Parathyroid adenoma (tissue), 2 donors: ENCODE data around the gene MEN1.

Experiments used
- H2AFZ ChIP-seq: fragments of 300-600 bp; sonication (generic); one replicate; pipeline ENCODE4 v1.7.0; 2017; ENCODE audit warnings: antibody characterized with exemption, mild to moderate bottlenecking
- H3K27ac ChIP-seq: fragments of 300-600 bp; sonication (generic); one replicate; pipeline ENCODE4 v1.7.0; 2017
- H3K27me3 ChIP-seq: fragments of 300-600 bp; sonication (generic); one replicate; pipeline ENCODE4 v1.7.0; 2017; ENCODE audit warnings: low read length; ENCODE audit not compliant: control insufficient read depth, insufficient read depth
- H3K36me3 ChIP-seq: fragments of 300-600 bp; sonication (generic); one replicate; pipeline ENCODE4 v1.7.0; 2017; ENCODE audit warnings: low read length; ENCODE audit not compliant: control insufficient read depth, insufficient read depth
- H3K4me1 ChIP-seq: fragments of 300-600 bp; sonication (generic); one replicate; pipeline ENCODE4 v1.7.0; 2017; ENCODE audit warnings: control low read depth
- H3K4me2 ChIP-seq: fragments of 300-600 bp; sonication (generic); one replicate; pipeline ENCODE4 v1.7.0; 2017; ENCODE audit warnings: low read length
- H3K4me3 ChIP-seq: fragments of 300-600 bp; sonication (generic); one replicate; pipeline ENCODE4 v1.7.0; 2017; ENCODE audit warnings: low read depth, low read length
- H3K79me2 ChIP-seq: fragments of 300-600 bp; sonication (generic); one replicate; pipeline ENCODE4 v1.7.0; 2017; ENCODE audit warnings: control low read depth
- H3K9ac ChIP-seq: fragments of 300-600 bp; sonication (generic); one replicate; pipeline ENCODE4 v1.7.0; 2017; ENCODE audit warnings: mild to moderate bottlenecking
- H3K9me3 ChIP-seq: fragments of 300-600 bp; sonication (generic); one replicate; pipeline ENCODE4 v1.7.0; 2017; ENCODE audit warnings: low read length; ENCODE audit not compliant: control insufficient read depth
- TF ChIP-seq, protein P1 (sequence below): fragments of 300-600 bp; sonication (generic); IDR thresholded peaks from one replicate; pipeline ENCODE4 v1.7.0; 2017; ENCODE audit warnings: antibody characterized with exemption, mild to moderate bottlenecking
- donor health status: primary hyperparathyroidism.

Gene MEN1

DNA sequence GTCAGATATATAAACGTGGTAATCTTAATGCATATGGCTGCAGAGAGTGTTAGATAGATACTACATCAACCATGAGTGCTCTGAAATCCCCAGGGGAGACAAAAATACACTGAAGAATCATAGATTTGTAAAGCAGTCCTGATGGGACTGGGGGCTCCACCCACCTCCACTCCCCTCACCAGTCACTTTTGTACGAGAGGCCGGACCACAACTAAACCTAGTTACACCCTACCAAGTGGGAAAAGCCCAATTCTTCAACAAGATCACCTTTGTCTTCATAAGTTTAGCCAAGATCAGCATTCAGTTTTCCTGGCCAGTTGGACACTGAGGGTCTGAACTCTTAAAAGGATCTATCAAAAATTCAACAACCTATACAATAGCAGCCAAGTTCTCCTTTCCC lies 33.5 kb downstream of the MEN1 start:
- Histone ChIP-seq H3K36me3 (no peaks in the 10 kb centered on the region), H3K4me3 (peak overlapping the region; percentile 81), H3K9me3 (no peaks in the 10 kb centered on the region), H3K4me1 (peaks cover 9% of the 10 kb centered on the region), H3K27me3 (no peaks in the 10 kb centered on the region), H3K79me2 (peaks cover 30% of the 10 kb centered on the region), H3K27ac (peak overlapping the region; percentile 51), H3K4me2 (peak overlapping the region; percentile 79), H3K9ac (no peak overlapping the region), H2AFZ (no peak overlapping the region)
- TF ChIP-seq, protein P1, sequence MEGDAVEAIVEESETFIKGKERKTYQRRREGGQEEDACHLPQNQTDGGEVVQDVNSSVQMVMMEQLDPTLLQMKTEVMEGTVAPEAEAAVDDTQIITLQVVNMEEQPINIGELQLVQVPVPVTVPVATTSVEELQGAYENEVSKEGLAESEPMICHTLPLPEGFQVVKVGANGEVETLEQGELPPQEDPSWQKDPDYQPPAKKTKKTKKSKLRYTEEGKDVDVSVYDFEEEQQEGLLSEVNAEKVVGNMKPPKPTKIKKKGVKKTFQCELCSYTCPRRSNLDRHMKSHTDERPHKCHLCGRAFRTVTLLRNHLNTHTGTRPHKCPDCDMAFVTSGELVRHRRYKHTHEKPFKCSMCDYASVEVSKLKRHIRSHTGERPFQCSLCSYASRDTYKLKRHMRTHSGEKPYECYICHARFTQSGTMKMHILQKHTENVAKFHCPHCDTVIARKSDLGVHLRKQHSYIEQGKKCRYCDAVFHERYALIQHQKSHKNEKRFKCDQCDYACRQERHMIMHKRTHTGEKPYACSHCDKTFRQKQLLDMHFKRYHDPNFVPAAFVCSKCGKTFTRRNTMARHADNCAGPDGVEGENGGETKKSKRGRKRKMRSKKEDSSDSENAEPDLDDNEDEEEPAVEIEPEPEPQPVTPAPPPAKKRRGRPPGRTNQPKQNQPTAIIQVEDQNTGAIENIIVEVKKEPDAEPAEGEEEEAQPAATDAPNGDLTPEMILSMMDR: no peak

DNA sequence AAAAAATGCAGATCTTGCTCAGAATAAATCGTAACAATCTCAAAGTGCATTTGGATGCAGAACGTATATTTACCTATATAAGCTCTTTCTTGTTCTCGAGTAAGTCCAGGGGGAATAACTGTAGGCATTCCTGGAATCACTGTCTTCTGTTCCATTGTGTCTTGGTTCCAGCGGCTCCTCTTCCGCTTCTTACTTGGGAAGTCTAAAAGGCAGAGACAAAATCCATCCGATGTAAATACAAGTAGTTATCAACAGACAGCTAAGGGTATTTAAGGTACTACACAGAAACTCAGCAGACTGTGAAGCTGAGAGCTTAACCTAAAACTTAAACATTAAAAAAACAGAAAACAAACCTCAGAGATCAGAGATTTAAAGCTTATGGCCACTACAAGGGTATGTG lies 33.9 kb downstream of the MEN1 start:
- peaks cover 9% of the 10 kb centered on the region for H3K4me1 ChIP-seq
- no peak overlapping the region for H3K9ac ChIP-seq
- no peaks in the 10 kb centered on the region for H3K27me3 ChIP-seq
- peaks cover 30% of the 10 kb centered on the region for H3K79me2 ChIP-seq
- H3K9me3 ChIP-seq: no peaks in the 10 kb centered on the region
- H3K4me2 ChIP-seq: peak overlapping the region; percentile 79
- TF ChIP-seq, protein P1: no peak
- peak overlapping the region; percentile 81 for H3K4me3 ChIP-seq
- no peaks in the 10 kb centered on the region for H3K36me3 ChIP-seq
- no peak overlapping the region for H3K27ac ChIP-seq
- no peak overlapping the region for H2AFZ ChIP-seq

DNA sequence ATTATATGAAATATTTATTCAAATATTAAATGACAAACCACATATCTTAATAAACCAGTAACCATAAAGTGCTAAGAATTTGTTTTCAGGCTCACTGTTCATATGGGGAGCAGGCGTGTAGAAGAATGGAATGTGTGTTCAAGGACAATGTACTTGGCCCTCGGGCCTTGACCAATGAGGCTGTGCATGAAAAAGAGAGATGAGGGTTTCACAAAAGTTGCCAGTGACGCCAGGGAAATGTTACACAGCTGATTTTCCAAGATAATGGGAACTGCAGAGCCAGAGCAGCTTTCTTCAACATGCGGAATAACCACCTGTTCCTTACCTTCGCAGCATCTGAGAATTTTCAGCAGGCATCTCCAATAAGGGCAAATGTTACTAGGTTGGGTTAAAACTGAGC lies 36.2 kb downstream of the MEN1 start:
- Histone ChIP-seq H3K4me3 (no peak overlapping the region), H3K9ac (no peak overlapping the region), H3K27me3 (no peaks in the 10 kb centered on the region), H3K4me2 (no peak overlapping the region), H2AFZ (no peak overlapping the region), H3K27ac (no peak overlapping the region), H3K79me2 (peaks cover 40% of the 10 kb centered on the region), H3K9me3 (no peaks in the 10 kb centered on the region), H3K36me3 (no peaks in the 10 kb centered on the region), H3K4me1 (peaks cover 9% of the 10 kb centered on the region)
- TF ChIP-seq, protein P1: no peak

DNA sequence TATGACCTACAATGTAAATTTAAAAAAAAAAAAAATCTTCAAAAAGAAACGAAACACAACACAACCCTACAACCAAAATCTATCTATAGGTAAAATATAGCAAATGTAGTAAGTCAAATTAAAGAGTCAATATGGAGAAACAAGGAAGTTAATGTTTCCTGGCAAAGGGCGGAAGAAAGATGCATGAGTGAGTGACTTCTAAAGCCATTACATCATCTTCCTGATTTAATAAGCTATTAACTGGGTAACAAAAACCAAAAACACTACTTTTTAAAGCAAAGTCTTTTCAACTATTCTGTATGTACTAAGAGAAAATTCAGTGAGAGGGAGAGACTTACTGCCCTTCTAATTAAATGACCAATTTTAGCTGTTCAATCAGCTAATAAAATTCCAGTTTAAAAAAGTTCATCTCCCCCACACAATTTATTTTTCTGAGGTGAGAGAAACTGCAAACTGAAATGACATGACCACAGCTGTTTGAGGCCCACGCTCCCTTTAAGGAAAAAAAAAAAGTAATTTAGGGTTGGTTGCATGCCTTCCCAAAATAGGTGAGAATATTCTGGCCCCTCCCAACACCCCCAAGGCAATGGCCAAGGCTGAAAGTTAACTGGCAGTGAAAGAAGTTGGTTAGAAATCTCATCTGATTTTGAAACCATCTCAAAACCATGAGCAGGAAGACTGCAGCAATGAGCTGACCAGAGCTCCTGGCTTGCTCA lies 37.9 kb downstream of the MEN1 start:
- TF ChIP-seq, protein P1: no peak
- Histone ChIP-seq H2AFZ (no peak overlapping the region), H3K9me3 (no peaks in the 10 kb centered on the region), H3K9ac (no peak overlapping the region), H3K4me3 (no peak overlapping the region), H3K4me1 (peaks cover 9% of the 10 kb centered on the region), H3K4me2 (no peak overlapping the region), H3K27me3 (no peaks in the 10 kb centered on the region), H3K79me2 (peaks cover 47% of the 10 kb centered on the region), H3K27ac (no peak overlapping the region), H3K36me3 (no peaks in the 10 kb centered on the region)

DNA sequence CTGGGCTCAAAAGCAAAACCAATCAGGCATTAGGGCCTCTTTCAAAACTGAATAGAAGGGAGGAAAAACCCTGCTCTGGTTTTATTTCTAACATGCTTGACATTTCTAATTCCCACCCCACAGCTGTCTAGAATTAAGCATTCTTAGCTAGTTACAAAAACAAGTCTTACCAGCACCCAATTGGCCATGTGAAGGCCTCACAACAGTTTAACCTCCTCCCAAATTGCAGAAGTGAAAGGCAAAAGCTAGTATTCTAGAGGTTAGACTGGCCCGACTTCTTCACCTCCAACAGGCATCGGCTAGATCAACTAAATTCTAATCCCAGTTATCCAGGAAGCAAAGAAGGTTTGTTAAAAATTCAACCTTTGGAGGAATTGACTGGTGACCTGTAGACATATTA lies 38.5 kb downstream of the MEN1 start:
- Histone ChIP-seq H3K27me3 (no peaks in the 10 kb centered on the region), H3K9me3 (no peaks in the 10 kb centered on the region), H3K27ac (no peak overlapping the region), H3K4me1 (peaks cover 8% of the 10 kb centered on the region), H3K79me2 (peaks cover 44% of the 10 kb centered on the region), H3K4me3 (no peak overlapping the region), H3K36me3 (no peaks in the 10 kb centered on the region), H3K4me2 (no peak overlapping the region), H2AFZ (no peak overlapping the region), H3K9ac (no peak overlapping the region)
- TF ChIP-seq, protein P1: no peak
